ENCODE measurements around the gene ITIH2. TPM values are rescaled to one million over a fixed set of nuclear protein-coding genes. Genes with fewer than 3 reads are reported as not detected.
"Not testable (repeated sequence)": the region's sequence is repeated elsewhere in the genome, so short reads cannot be mapped to it uniquely, and the experiment has no call there.

Gene ITIH2
- total RNA-seq, 4 donors from 2014 or later: not detected

- H3K4me1 ChIP-seq: no peaks in the 10 kb centered on the region
- H3K4me3 ChIP-seq: no peak overlapping the region
- TF ChIP-seq, protein P1, sequence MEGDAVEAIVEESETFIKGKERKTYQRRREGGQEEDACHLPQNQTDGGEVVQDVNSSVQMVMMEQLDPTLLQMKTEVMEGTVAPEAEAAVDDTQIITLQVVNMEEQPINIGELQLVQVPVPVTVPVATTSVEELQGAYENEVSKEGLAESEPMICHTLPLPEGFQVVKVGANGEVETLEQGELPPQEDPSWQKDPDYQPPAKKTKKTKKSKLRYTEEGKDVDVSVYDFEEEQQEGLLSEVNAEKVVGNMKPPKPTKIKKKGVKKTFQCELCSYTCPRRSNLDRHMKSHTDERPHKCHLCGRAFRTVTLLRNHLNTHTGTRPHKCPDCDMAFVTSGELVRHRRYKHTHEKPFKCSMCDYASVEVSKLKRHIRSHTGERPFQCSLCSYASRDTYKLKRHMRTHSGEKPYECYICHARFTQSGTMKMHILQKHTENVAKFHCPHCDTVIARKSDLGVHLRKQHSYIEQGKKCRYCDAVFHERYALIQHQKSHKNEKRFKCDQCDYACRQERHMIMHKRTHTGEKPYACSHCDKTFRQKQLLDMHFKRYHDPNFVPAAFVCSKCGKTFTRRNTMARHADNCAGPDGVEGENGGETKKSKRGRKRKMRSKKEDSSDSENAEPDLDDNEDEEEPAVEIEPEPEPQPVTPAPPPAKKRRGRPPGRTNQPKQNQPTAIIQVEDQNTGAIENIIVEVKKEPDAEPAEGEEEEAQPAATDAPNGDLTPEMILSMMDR (IDR thresholded peaks at IDR 0.05): no peak
- TF ChIP-seq EP300 (IDR thresholded peaks at IDR 0.05; ENCODE audit: low read depth) (no peak), POLR2A (IDR thresholded peaks at IDR 0.05) (no peak), POLR2AphosphoS5 (IDR thresholded peaks at IDR 0.05) (no peak)
- WGBS, 2 donors (ENCODE audit: low coverage in 1 of 2): 92% methylated on average over 13 of the region's 13 CpGs; no CpG with 5 or more reads in 1 of the 2 donors
- no peaks in the 10 kb centered on the region for H3K36me3 ChIP-seq
- no peak overlapping the region for H3K27ac ChIP-seq
- no peaks in the 10 kb centered on the region for H3K9me3 ChIP-seq
- in situ Hi-C loops (cut with MboI; ENCODE audit: low pct_ligation_motif_present in 1 of 4, low pct_unique_long_range_greater_than_20kb in 1 of 4, low sequenced_read_pairs in 3 of 4) (no loop called here), intact Hi-C loops (cut with DNase I; ENCODE audit: low total_unique reads) (loop anchor here (10.0 kb wide), 1 partner anchor 1400 kb away; no protein-coding TSS in a partner anchor)
- no peaks in the 10 kb centered on the region for H3K27me3 ChIP-seq
- DNase-seq: no peak
Observed at GRCh38 chr10:7734821-7735220, 31.7 kb downstream of the ITIH2 start.

- H3K4me1 ChIP-seq: no peaks in the 10 kb centered on the region
- H3K36me3 ChIP-seq: no peaks in the 10 kb centered on the region
- H3K4me3 ChIP-seq: no peak overlapping the region
- intact Hi-C loops (cut with DNase I; ENCODE audit: low total_unique reads): loop anchor here (10.0 kb wide), 1 partner anchor 1396 kb away; no protein-coding TSS in a partner anchor
- H3K27ac ChIP-seq: no peak overlapping the region
- DNase-seq: no peak
- 70 to 79% methylated on average over 5 to 20 of the region's 20 CpGs for WGBS, 2 donors (ENCODE audit: low coverage in 1 of 2)
- TF ChIP-seq POLR2AphosphoS5 (IDR thresholded peaks at IDR 0.05) (no peak), EP300 (IDR thresholded peaks at IDR 0.05; ENCODE audit: low read depth) (no peak), POLR2A (IDR thresholded peaks at IDR 0.05) (no peak)
- TF ChIP-seq, protein P1 (IDR thresholded peaks at IDR 0.05): no peak
- H3K27me3 ChIP-seq: no peaks in the 10 kb centered on the region
- in situ Hi-C loops (cut with MboI; ENCODE audit: low pct_ligation_motif_present in 1 of 4, low pct_unique_long_range_greater_than_20kb in 1 of 4, low sequenced_read_pairs in 3 of 4): no loop called here
- no peaks in the 10 kb centered on the region for H3K9me3 ChIP-seq
Observed at GRCh38 chr10:7738536-7739407, 35.7 kb downstream of the ITIH2 start.

DNA sequence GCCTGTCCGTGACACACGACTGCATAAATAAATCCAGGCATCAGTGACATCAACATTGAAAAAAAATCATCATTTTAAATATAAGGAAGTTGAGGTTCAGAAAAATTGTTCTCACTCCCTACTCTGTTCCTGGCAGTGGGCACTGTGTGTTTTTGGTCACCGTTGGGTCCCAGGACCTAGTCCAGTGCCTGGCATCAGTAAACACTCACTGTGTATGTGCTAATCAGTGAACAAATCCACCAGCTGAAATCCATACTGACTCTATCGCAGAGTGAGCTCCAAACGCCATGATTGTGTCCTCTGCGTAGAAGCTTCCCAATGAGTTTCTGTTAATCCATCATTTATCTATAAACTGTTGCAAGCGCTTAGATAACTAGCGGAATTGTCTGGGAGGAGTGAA is 41.2 kb downstream of the ITIH2 start:
- WGBS, 2 donors (ENCODE audit: low coverage in 1 of 2): 84 to 93% methylated on average over 8 of the region's 8 CpGs
- H3K4me3 ChIP-seq: no peak overlapping the region
- H3K4me1 ChIP-seq: no peaks in the 10 kb centered on the region
- no peaks in the 10 kb centered on the region for H3K36me3 ChIP-seq
- in situ Hi-C loops (cut with MboI; ENCODE audit: low pct_ligation_motif_present in 1 of 4, low pct_unique_long_range_greater_than_20kb in 1 of 4, low sequenced_read_pairs in 3 of 4): no loop called here
- no peak for DNase-seq
- no peak overlapping the region for H3K27ac ChIP-seq
- intact Hi-C loops (cut with DNase I; ENCODE audit: low total_unique reads): no loop called here
- no peaks in the 10 kb centered on the region for H3K9me3 ChIP-seq
- no peaks in the 10 kb centered on the region for H3K27me3 ChIP-seq
- TF ChIP-seq POLR2A (IDR thresholded peaks at IDR 0.05) (no peak), POLR2AphosphoS5 (IDR thresholded peaks at IDR 0.05) (no peak), EP300 (IDR thresholded peaks at IDR 0.05; ENCODE audit: low read depth) (no peak)
- TF ChIP-seq, protein P1 (IDR thresholded peaks at IDR 0.05): no peak

- H3K27ac ChIP-seq; intact Hi-C loops (cut with DNase I; ENCODE audit: low total_unique reads); DNase-seq; in situ Hi-C loops (cut with MboI; ENCODE audit: low pct_ligation_motif_present in 1 of 4, low pct_unique_long_range_greater_than_20kb in 1 of 4, low sequenced_read_pairs in 3 of 4); H3K9me3 ChIP-seq; H3K4me1 ChIP-seq; H3K27me3 ChIP-seq; H3K4me3 ChIP-seq: not testable (repeated sequence)
- 86 to 100% methylated on average over 2 to 7 of the region's 7 CpGs for WGBS, 2 donors (ENCODE audit: low coverage in 1 of 2)
- H3K36me3 ChIP-seq: peaks cover 0 to 17% (median 6%) of the 10 kb centered on the region in 4 donors
Observed at GRCh38 chr10:7748637-7749036, 45.5 kb downstream of the ITIH2 start.
